ENCODE results near the gene ANO4.

ANO4 gene

GRCh38 chr12:100794441-100795173 lies at the start of gene ANO4:
ANO4 (plus strand) TSS chr12:100794776; CDS start chr12:100901786, 107,010 bp downstream.
- no peak within 1 kb of the TSS for H3K4me3 Mint-ChIP-seq
- no peaks in the 10 kb centered on the region for H3K4me1 Mint-ChIP-seq
- ATAC-seq (replicated peaks; ENCODE audit: extremely low read depth, poor library complexity, severe bottlenecking) (no peak), DNase-seq (ENCODE audit: low spot score in 2 of 2) (no peak)
- peaks cover 20% of the 10 kb centered on the region for H3K27me3 Mint-ChIP-seq
- no peak within 1 kb of the TSS for H3K27ac Mint-ChIP-seq (ENCODE audit: low read depth)
- peaks cover 6% of the 10 kb centered on the region for H3K9me3 Mint-ChIP-seq
- peaks cover 2% of the 10 kb centered on the region for H3K36me3 Mint-ChIP-seq (ENCODE audit: insufficient read depth)

GRCh38 chr12:100745378-100746071 lies 49.1 kb upstream of the ANO4 start:
- Mint-ChIP-seq H3K27me3 (no peaks in the 10 kb centered on the region), H3K4me1 (no peaks in the 10 kb centered on the region), H3K4me3 (no peak overlapping the region), H3K36me3 (ENCODE audit: insufficient read depth) (no peaks in the 10 kb centered on the region), H3K27ac (ENCODE audit: low read depth) (no peak overlapping the region), H3K9me3 (peaks cover 11% of the 10 kb centered on the region)
- ATAC-seq (replicated peaks; ENCODE audit: extremely low read depth, poor library complexity, severe bottlenecking) = no peak
- DNase-seq (ENCODE audit: low spot score in 2 of 2) = no peak

GRCh38 chr12:100752841-100753240 lies 41.7 kb upstream of the ANO4 start:
- Mint-ChIP-seq H3K36me3 (ENCODE audit: insufficient read depth) (no peaks in the 10 kb centered on the region), H3K4me1 (no peaks in the 10 kb centered on the region), H3K27me3 (peaks cover 10% of the 10 kb centered on the region), H3K27ac (ENCODE audit: low read depth) (no peak overlapping the region), H3K9me3 (peaks cover 8% of the 10 kb centered on the region), H3K4me3 (no peak overlapping the region)
- ATAC-seq (replicated peaks; ENCODE audit: extremely low read depth, poor library complexity, severe bottlenecking) = no peak
- no peak for DNase-seq (ENCODE audit: low spot score in 2 of 2)

GRCh38 chr12:100753837-100754236 lies 40.7 kb upstream of the ANO4 start:
- Mint-ChIP-seq H3K27ac (ENCODE audit: low read depth) (no peak overlapping the region), H3K36me3 (ENCODE audit: insufficient read depth) (no peaks in the 10 kb centered on the region), H3K9me3 (peaks cover 8% of the 10 kb centered on the region), H3K4me1 (no peaks in the 10 kb centered on the region), H3K4me3 (no peak overlapping the region), H3K27me3 (peaks cover 10% of the 10 kb centered on the region)
- DNase-seq (ENCODE audit: low spot score in 2 of 2) (no peak), ATAC-seq (replicated peaks; ENCODE audit: extremely low read depth, poor library complexity, severe bottlenecking) (no peak)

GRCh38 chr12:100755186-100755585 lies 39.4 kb upstream of the ANO4 start:
- Mint-ChIP-seq H3K36me3 (ENCODE audit: insufficient read depth) (no peaks in the 10 kb centered on the region), H3K9me3 (peaks cover 8% of the 10 kb centered on the region), H3K4me3 (no peak overlapping the region), H3K27ac (ENCODE audit: low read depth) (no peak overlapping the region), H3K4me1 (no peaks in the 10 kb centered on the region), H3K27me3 (peaks cover 10% of the 10 kb centered on the region)
- DNase-seq (ENCODE audit: low spot score in 2 of 2) (no peak), ATAC-seq (replicated peaks; ENCODE audit: extremely low read depth, poor library complexity, severe bottlenecking) (no peak)

- ATAC-seq (replicated peaks; ENCODE audit: extremely low read depth, poor library complexity, severe bottlenecking) (no peak), DNase-seq (ENCODE audit: low spot score in 2 of 2) (no peak)
- no peak overlapping the region for H3K27ac Mint-ChIP-seq (ENCODE audit: low read depth)
- peaks cover 8% of the 10 kb centered on the region for H3K9me3 Mint-ChIP-seq
- no peaks in the 10 kb centered on the region for H3K4me1 Mint-ChIP-seq
- no peak overlapping the region for H3K4me3 Mint-ChIP-seq
- peaks cover 10% of the 10 kb centered on the region for H3K27me3 Mint-ChIP-seq
- no peaks in the 10 kb centered on the region for H3K36me3 Mint-ChIP-seq (ENCODE audit: insufficient read depth)
These were observed 36.5 kb upstream of the ANO4 start for GRCh38 chr12:100758083-100758482.

GRCh38 chr12:100767371-100767770 lies 27.2 kb upstream of the ANO4 start:
- Mint-ChIP-seq H3K4me1 (no peaks in the 10 kb centered on the region), H3K9me3 (no peaks in the 10 kb centered on the region), H3K4me3 (no peak overlapping the region), H3K36me3 (ENCODE audit: insufficient read depth) (peaks cover 2% of the 10 kb centered on the region), H3K27ac (ENCODE audit: low read depth) (no peak overlapping the region), H3K27me3 (no peaks in the 10 kb centered on the region)
- ATAC-seq (replicated peaks; ENCODE audit: extremely low read depth, poor library complexity, severe bottlenecking) (no peak), DNase-seq (ENCODE audit: low spot score in 2 of 2) (no peak)

- H3K27ac Mint-ChIP-seq (ENCODE audit: low read depth) = no peak overlapping the region
- H3K9me3 Mint-ChIP-seq = no peaks in the 10 kb centered on the region
- H3K36me3 Mint-ChIP-seq (ENCODE audit: insufficient read depth) = peaks cover 2% of the 10 kb centered on the region
- ATAC-seq (replicated peaks; ENCODE audit: extremely low read depth, poor library complexity, severe bottlenecking) (no peak), DNase-seq (ENCODE audit: low spot score in 2 of 2) (no peak)
- H3K27me3 Mint-ChIP-seq = no peaks in the 10 kb centered on the region
- no peak overlapping the region for H3K4me3 Mint-ChIP-seq
- H3K4me1 Mint-ChIP-seq = no peaks in the 10 kb centered on the region
These were observed 26.6 kb upstream of the ANO4 start for GRCh38 chr12:100767950-100768349.

- DNase-seq (ENCODE audit: low spot score in 2 of 2) = no peak
- Mint-ChIP-seq H3K27ac (ENCODE audit: low read depth) (no peak overlapping the region), H3K4me1 (no peaks in the 10 kb centered on the region), H3K4me3 (no peak overlapping the region), H3K36me3 (ENCODE audit: insufficient read depth) (no peaks in the 10 kb centered on the region), H3K9me3 (no peaks in the 10 kb centered on the region), H3K27me3 (no peaks in the 10 kb centered on the region)
- ATAC-seq (replicated peaks; ENCODE audit: extremely low read depth, poor library complexity, severe bottlenecking) = no peak
These were observed 15.5 kb upstream of the ANO4 start for GRCh38 chr12:100778967-100779590.

- peaks cover 17% of the 10 kb centered on the region for H3K9me3 Mint-ChIP-seq
- no peak for ATAC-seq (replicated peaks; ENCODE audit: extremely low read depth, poor library complexity, severe bottlenecking)
- peaks cover 9% of the 10 kb centered on the region for H3K27me3 Mint-ChIP-seq
- H3K27ac Mint-ChIP-seq (ENCODE audit: low read depth) = no peak overlapping the region
- H3K36me3 Mint-ChIP-seq (ENCODE audit: insufficient read depth) = peaks cover 2% of the 10 kb centered on the region
- H3K4me3 Mint-ChIP-seq = no peak overlapping the region
- no peak for DNase-seq (ENCODE audit: low spot score in 2 of 2)
- no peaks in the 10 kb centered on the region for H3K4me1 Mint-ChIP-seq
These were observed 5.4 kb upstream of the ANO4 start for GRCh38 chr12:100789146-100789545.

- Mint-ChIP-seq H3K36me3 (ENCODE audit: insufficient read depth) (peaks cover 5% of the 10 kb centered on the region), H3K9me3 (peaks cover 17% of the 10 kb centered on the region), H3K27ac (ENCODE audit: low read depth) (no peak overlapping the region), H3K4me1 (no peaks in the 10 kb centered on the region), H3K4me3 (no peak overlapping the region), H3K27me3 (peaks cover 15% of the 10 kb centered on the region)
- ATAC-seq (replicated peaks; ENCODE audit: extremely low read depth, poor library complexity, severe bottlenecking) (no peak), DNase-seq (ENCODE audit: low spot score in 2 of 2) (no peak)
These were observed 4.6 kb upstream of the ANO4 start for GRCh38 chr12:100789975-100790374.

GRCh38 chr12:100790552-100790951 lies 4.0 kb upstream of the ANO4 start:
- Mint-ChIP-seq H3K9me3 (peaks cover 17% of the 10 kb centered on the region), H3K36me3 (ENCODE audit: insufficient read depth) (peaks cover 3% of the 10 kb centered on the region), H3K4me1 (no peaks in the 10 kb centered on the region), H3K4me3 (no peak overlapping the region), H3K27me3 (peaks cover 20% of the 10 kb centered on the region), H3K27ac (ENCODE audit: low read depth) (no peak overlapping the region)
- ATAC-seq (replicated peaks; ENCODE audit: extremely low read depth, poor library complexity, severe bottlenecking) (no peak), DNase-seq (ENCODE audit: low spot score in 2 of 2) (no peak)

- H3K27me3 Mint-ChIP-seq = peaks cover 20% of the 10 kb centered on the region
These were observed 1.4 kb upstream of the ANO4 start for GRCh38 chr12:100793182-100793581.

More at GRCh38 chr12:100793182-100793581, 1.4 kb upstream of the ANO4 start:
- no peak overlapping the region for H3K27ac Mint-ChIP-seq (ENCODE audit: low read depth)
- DNase-seq (ENCODE audit: low spot score in 2 of 2) = no peak
- peaks cover 2% of the 10 kb centered on the region for H3K36me3 Mint-ChIP-seq (ENCODE audit: insufficient read depth)
- peaks cover 12% of the 10 kb centered on the region for H3K9me3 Mint-ChIP-seq
- no peak overlapping the region for H3K4me3 Mint-ChIP-seq
- ATAC-seq (replicated peaks; ENCODE audit: extremely low read depth, poor library complexity, severe bottlenecking) = no peak
- no peaks in the 10 kb centered on the region for H3K4me1 Mint-ChIP-seq
